Measurements from ENCODE around the gene ATP2B2.

GRCh38 chr3:10475983-10476382 lies 29.4 kb downstream of the ATP2B2 start:
- TF ChIP-seq EZH2 (IDR thresholded peaks at IDR 0.05; ENCODE audit: borderline replicate concordance, insufficient read depth, low read depth, low read length, poor library complexity, severe bottlenecking): no peak
- TF ChIP-seq CTCF (IDR thresholded peaks at IDR 0.05): no peak

Data from B cell (primary cell).